Hematopoietic multipotent progenitor cell treated with erythropoietin and hydrocortisone succinate and interleukin-3 and kit ligand, for 6 days (in vitro differentiated cells): Measurements from ENCODE around the gene FLT1.

ENCODE experiments used
- DNase-seq: peaks from one replicate; pipeline ENCODE4 v3.0.0-alpha.2; 2015

The FLT1 gene

GRCh38 chr13:28494778-28495537, at the start of gene FLT1:
Gene FLT1, minus strand, starts transcription at chr13:28495128. Its CDS starts 285 bp downstream, at chr13:28494843.
- DNase-seq: no peak

GRCh38 chr13:28544026-28544425, 49.1 kb upstream of the FLT1 start:
- no peak for DNase-seq

DNA sequence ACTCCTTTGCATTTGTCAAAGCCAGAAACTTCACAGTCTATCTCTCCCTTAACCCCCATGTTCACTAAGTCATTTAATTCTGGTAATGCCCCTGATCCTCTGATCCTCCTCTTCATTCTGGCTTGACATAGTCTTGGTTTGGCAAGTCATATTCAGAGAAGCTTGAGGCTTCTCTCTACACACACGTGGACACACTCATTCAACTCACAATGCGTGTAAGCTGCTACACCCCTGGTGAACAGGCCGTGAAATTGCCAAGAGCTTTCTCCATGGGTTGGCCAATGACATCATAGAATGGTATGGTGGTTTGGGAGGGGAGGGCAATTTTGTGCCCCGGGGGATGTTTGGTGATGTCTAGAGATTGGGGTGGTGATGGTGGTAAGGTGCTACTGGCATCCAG, 47.9 kb upstream of the FLT1 start:
- no peak for DNase-seq

DNA sequence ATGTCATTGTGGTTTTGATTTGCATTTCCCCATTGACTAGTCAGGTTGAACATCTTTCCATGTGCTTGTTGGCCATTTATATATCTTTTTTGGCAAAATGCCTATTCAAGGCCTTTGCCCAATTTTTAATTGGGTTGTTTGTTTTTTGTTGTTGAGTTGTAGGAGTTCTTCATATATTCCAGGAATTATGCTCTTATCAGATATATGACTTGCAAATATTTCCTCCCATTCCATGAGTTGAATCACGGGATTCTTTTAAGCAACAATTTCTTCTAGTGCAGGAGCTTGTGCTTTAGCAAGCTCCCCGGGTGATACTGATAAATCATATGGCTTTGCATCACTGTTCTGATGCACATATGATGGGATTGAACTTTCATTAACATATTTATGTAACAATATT, 47.0 kb upstream of the FLT1 start:
- DNase-seq: no peak

DNA sequence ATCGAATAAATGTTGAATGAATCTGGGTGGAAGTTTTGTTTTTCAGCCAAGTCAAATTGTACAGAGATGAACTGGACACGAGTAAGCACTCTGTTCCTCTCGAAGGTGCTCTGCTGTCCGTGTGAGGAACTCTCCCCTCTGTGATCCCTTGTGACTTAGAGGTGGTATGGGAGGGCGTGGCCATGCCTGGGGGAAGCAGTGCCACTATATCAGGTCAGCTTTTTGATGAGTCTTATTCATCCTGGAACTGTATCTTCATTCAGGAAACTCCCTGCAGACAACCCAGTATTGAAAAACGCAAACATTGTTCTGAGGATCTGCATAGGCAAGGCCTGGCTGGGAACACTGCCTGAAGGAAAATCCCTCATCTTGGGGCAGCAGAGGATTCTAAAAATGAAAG, 45.7 kb upstream of the FLT1 start:
- DNase-seq: no peak

- DNase-seq: no peak
Measured at GRCh38 chr13:28539625-28540286, 44.8 kb upstream of the FLT1 start.

GRCh38 chr13:28538932-28539331, 44.0 kb upstream of the FLT1 start:
- peak; percentile 12 for DNase-seq

DNA sequence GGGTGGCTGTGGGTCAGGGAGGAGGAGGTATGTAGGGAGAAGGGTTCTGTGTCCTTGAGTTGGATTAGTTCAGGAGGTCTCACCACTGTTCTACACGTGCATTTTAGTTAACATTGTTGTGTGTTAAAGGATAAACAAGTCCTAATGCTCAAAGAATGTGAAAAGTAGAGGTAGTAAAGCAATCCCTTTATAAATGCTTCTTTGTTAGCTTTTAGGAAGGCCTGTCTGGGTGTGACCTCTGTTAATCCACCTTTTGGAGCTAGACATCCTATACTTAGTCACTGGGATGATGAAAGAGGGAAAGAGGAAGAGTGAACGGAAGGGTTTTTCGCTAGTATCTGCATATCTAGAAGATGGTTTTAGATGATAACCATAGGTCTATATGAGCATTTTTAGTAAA, 42.2 kb upstream of the FLT1 start:
- no peak for DNase-seq

- no peak for DNase-seq
Measured at GRCh38 chr13:28536371-28536770, 41.4 kb upstream of the FLT1 start.

DNA sequence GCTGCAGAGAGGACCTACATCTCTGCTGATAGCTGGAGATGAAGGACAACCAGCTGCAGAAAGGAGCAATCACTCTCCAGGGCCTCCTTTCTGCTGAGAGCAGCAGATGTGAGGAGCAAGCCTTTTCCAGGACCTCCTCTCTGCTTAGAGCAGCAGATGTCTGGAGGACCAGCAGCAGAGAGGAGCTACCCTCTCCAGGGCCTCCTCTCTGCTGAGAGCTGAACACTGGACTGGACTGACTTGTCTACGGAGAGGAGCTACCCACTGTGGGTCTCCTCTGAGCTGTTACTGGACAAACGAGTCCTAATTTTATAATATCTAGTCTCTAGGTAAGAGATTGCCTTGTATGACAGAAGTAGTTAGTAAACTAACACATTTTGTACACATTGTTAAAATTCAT, 40.8 kb upstream of the FLT1 start:
- no peak for DNase-seq

DNA sequence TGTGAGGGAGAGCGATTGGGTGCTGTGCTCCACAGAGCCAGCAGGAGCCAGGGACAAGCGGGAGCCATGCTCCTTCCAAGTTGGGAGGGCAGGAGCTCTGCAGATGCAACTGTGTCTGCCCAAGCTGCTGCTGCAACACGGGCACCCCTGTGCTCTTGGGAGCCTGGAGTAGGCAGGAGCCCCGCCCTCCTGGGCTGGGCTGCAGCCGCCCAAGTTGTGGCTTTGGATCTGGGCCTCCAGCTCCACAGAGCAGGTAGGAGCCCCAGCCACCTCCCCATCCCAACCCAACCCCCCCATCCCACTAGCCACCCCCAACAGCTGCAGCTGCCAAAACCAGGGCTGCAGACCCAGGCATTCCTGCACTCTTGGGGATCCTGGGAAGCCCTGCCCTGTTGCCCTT, 39.9 kb upstream of the FLT1 start:
- no peak for DNase-seq

GRCh38 chr13:28534210-28534609, 39.3 kb upstream of the FLT1 start:
- no peak for DNase-seq

DNA sequence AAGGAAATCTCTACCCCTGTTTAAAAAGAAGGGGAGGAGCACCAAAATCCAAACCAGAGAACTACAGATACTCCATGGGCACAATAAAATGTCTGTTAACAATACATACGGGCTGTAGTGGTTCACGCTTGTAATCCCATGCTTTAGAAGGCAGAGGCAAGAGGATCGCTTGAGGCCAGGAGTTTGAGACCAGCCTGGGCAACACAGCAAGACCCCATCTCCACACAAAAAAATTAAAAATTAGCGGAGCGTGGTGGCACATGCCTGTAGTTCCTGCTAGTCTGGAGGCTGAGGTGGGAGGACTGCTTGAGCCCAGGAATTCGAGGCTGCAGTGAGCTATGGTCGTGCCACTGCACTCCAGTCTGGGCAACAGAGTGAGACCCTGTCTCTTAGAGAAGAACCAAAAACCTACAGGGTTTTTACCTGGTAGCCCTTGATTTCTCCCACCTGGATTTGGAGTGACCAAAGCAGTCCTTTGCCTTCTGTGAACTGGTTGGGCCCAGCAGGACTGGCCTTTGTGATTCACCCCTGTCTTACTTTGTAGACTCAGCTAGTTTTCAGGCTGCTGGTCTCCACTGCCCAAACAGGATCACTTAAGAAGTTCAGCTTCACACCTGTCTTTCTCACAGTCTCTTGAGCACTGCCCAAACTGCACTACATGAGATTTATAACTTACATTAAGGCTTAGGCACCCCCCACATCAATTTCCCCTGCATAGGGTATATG, 38.7 kb upstream of the FLT1 start:
- no peak for DNase-seq

GRCh38 chr13:28533125-28533436, 38.2 kb upstream of the FLT1 start:
- DNase-seq: no peak

- peak; percentile 80 for DNase-seq
Measured at GRCh38 chr13:28532388-28533124, 37.6 kb upstream of the FLT1 start.

- DNase-seq: peak; percentile 24
Measured at GRCh38 chr13:28531845-28532387, 37.0 kb upstream of the FLT1 start.

- DNase-seq: peak; percentile 14
Measured at GRCh38 chr13:28531077-28531844, 36.3 kb upstream of the FLT1 start.

DNA sequence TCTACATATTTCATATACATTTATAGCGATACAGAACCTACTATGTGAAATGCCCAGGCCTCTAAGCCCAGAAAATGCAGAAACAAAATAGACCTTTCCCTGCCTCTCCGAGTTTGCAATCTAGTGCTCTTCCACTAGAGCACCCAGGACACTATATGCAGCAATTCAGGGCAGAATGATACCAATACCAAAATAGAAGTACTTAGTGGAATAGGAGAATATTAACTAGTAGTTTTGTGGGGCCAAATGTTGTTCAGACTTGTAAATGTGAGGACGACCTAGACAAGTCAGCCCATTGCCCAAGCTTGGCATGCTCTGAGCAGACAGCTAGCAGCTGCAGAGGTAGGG, 35.8 kb upstream of the FLT1 start:
- DNase-seq: peak; percentile 26

DNA sequence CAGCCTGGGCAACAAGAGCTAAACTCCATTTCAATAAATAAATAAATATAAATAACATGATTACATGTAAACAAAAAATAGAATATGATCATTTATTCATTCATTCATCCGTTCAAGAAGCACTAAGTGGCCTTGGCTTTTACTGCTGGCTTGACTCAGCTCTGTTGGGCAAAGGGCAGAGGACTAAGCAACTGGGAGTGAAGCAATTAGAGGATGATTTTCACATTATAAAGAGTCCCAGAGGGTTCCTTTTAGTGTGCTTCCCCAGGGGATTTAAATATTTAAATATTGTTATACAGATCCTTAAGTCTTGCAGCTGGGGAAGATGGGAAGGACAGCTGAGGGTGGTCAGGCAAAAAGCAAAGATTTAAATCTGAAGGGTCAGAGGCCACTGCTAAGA, 34.9 kb upstream of the FLT1 start:
- no peak for DNase-seq

GRCh38 chr13:28528848-28529247, 33.9 kb upstream of the FLT1 start:
- DNase-seq: no peak

DNA sequence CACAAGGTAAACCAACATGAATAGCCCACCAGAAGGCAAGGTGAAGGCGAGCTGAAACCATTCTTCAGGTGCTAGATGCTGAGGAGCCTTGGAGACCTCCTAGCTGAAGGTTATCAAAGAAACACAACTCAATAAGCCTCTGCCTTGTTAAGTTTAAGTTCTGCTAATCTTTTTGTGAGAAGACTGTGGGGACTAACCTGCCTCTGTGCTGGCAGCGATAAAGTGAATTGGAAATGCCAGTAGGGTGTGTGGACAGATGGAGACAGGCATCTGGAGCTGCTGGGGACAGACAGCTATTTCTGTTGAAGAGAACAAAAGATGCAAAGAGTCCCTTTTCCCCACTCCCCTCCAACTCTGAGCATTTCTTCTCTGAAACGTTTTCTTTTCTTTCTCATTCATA, 33.5 kb upstream of the FLT1 start:
- DNase-seq: no peak

GRCh38 chr13:28527629-28528028, 32.7 kb upstream of the FLT1 start:
- DNase-seq: peak; percentile 51

GRCh38 chr13:28526876-28527275, 31.9 kb upstream of the FLT1 start:
- DNase-seq: no peak
